ENCODE measurements around the gene FOXL2NB.

Gene FOXL2NB

GRCh38 chr3:138937690-138938055 is 9.3 kb upstream of the FOXL2NB start:
- H3K27me3 ChIP-seq (ENCODE audit: insufficient read depth, low read length, poor library complexity): no peaks in the 10 kb centered on the region

GRCh38 chr3:138938056-138938876 is 8.8 kb upstream of the FOXL2NB start:
- H4K20me1 ChIP-seq (ENCODE audit: insufficient read depth, low read length): no peaks in the 10 kb centered on the region
- H3K4me1 ChIP-seq (ENCODE audit: insufficient read depth, low read length): no peaks in the 10 kb centered on the region
- no peak overlapping the region for H3K9ac ChIP-seq (ENCODE audit: low read depth, low read length)
- no peaks in the 10 kb centered on the region for H3K79me2 ChIP-seq (ENCODE audit: insufficient read depth, low read length)
- H3K27ac ChIP-seq (ENCODE audit: low read length): no peak overlapping the region
- no peak overlapping the region for H3K4me2 ChIP-seq (ENCODE audit: insufficient read depth, low read length)
- H2AFZ ChIP-seq (ENCODE audit: low read depth, low read length): no peak overlapping the region
- no peaks in the 10 kb centered on the region for H3K9me3 ChIP-seq (ENCODE audit: insufficient read depth, low read length, severe bottlenecking)
- no peaks in the 10 kb centered on the region for H3K27me3 ChIP-seq (ENCODE audit: insufficient read depth, low read length, poor library complexity)
- DNase-seq (no peak), ATAC-seq (ENCODE audit: insufficient read depth, low read depth) (no peak)
- TF ChIP-seq EZH2 (IDR thresholded peaks at IDR 0.05; ENCODE audit: borderline replicate concordance, low read depth, low read length, severe bottlenecking) (no peak), CTCF (IDR thresholded peaks at IDR 0.05; ENCODE audit: borderline replicate concordance, extremely low read depth, low read length, poor library complexity, severe bottlenecking) (no peak)
- no peak overlapping the region for H3K4me3 ChIP-seq (ENCODE audit: low read depth in 1 of 2, low read length in 2 of 2)
- H3K36me3 ChIP-seq (ENCODE audit: insufficient read depth, low read length): no peaks in the 10 kb centered on the region

More at GRCh38 chr3:138937690-138938055, 9.3 kb upstream of the FOXL2NB start:
- no peak overlapping the region for H3K27ac ChIP-seq (ENCODE audit: low read length)
- H4K20me1 ChIP-seq (ENCODE audit: insufficient read depth, low read length): no peaks in the 10 kb centered on the region
- H3K36me3 ChIP-seq (ENCODE audit: insufficient read depth, low read length): no peaks in the 10 kb centered on the region
- no peak overlapping the region for H3K4me3 ChIP-seq (ENCODE audit: low read depth in 1 of 2, low read length in 2 of 2)
- H3K4me2 ChIP-seq (ENCODE audit: insufficient read depth, low read length): no peak overlapping the region
- ATAC-seq (ENCODE audit: insufficient read depth, low read depth) (no peak), DNase-seq (no peak)
- H3K9me3 ChIP-seq (ENCODE audit: insufficient read depth, low read length, severe bottlenecking): no peaks in the 10 kb centered on the region
- H3K4me1 ChIP-seq (ENCODE audit: insufficient read depth, low read length): no peaks in the 10 kb centered on the region
- no peak overlapping the region for H3K9ac ChIP-seq (ENCODE audit: low read depth, low read length)
- H2AFZ ChIP-seq (ENCODE audit: low read depth, low read length): no peak overlapping the region
- TF ChIP-seq EZH2 (IDR thresholded peaks at IDR 0.05; ENCODE audit: borderline replicate concordance, low read depth, low read length, severe bottlenecking) (no peak), CTCF (IDR thresholded peaks at IDR 0.05; ENCODE audit: borderline replicate concordance, extremely low read depth, low read length, poor library complexity, severe bottlenecking) (no peak)
- no peaks in the 10 kb centered on the region for H3K79me2 ChIP-seq (ENCODE audit: insufficient read depth, low read length)

DNA sequence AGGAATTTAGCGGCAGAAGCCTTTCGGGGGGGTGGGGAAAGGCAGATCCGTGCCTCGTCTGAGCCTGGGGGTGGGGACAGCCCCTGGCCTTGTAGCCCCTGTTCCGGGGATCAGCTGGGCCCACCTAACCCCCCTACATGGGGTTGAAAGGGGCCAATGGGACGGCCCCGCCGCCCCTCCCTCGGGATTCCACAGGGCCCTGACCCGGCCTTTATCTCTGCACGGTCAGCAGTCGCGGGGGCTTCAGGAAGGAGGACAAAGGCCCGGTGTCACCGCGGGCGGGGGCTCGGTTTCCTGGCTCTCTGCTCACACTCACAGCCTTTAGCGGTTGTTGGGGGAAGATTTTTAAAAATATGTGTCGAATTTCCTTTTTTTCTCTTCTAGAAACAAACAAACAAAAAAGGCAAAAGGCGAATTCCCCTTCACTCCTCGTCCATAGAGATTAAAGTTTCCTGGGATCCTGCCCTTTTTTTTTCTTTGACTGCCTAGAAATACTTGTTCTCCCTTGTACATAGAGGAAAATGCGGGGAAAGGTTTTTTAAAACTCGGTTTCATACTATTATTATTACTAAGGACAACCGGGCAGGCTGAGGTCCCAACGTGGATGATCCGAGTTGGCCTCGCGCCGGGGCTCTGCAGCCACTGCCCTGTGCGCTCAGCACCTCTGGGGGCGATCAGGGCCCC is 8.0 kb upstream of the FOXL2NB start:
- Histone ChIP-seq H3K27me3 (ENCODE audit: insufficient read depth, low read length, poor library complexity) (no peaks in the 10 kb centered on the region), H3K79me2 (ENCODE audit: insufficient read depth, low read length) (no peaks in the 10 kb centered on the region), H3K4me3 (ENCODE audit: low read depth in 1 of 2, low read length in 2 of 2) (no peak overlapping the region), H3K27ac (ENCODE audit: low read length) (no peak overlapping the region), H4K20me1 (ENCODE audit: insufficient read depth, low read length) (no peaks in the 10 kb centered on the region), H2AFZ (ENCODE audit: low read depth, low read length) (no peak overlapping the region), H3K4me2 (ENCODE audit: insufficient read depth, low read length) (no peak overlapping the region), H3K36me3 (ENCODE audit: insufficient read depth, low read length) (no peaks in the 10 kb centered on the region), H3K9me3 (ENCODE audit: insufficient read depth, low read length, severe bottlenecking) (no peaks in the 10 kb centered on the region), H3K9ac (ENCODE audit: low read depth, low read length) (no peak overlapping the region), H3K4me1 (ENCODE audit: insufficient read depth, low read length) (no peaks in the 10 kb centered on the region)
- DNase-seq (no peak), ATAC-seq (ENCODE audit: insufficient read depth, low read depth) (no peak)
- TF ChIP-seq CTCF (IDR thresholded peaks at IDR 0.05; ENCODE audit: borderline replicate concordance, extremely low read depth, low read length, poor library complexity, severe bottlenecking) (no peak), EZH2 (IDR thresholded peaks at IDR 0.05; ENCODE audit: borderline replicate concordance, low read depth, low read length, severe bottlenecking) (no peak)
